Ishikawa (cell line): Measurements from ENCODE around the gene PSMB4.

ENCODE experiments used
- CEBPB ChIP-seq: IDR thresholded peaks from 2 replicates; pipeline ENCODE4 v1.6.1; 2012
- CREB1 ChIP-seq: IDR thresholded peaks from 2 replicates; pipeline ENCODE4 v1.6.1; 2012; ENCODE audit warnings: low read depth
- EGR1 ChIP-seq: IDR thresholded peaks from 2 replicates; pipeline ENCODE4 v1.6.1; 2012
- EP300 ChIP-seq: IDR thresholded peaks from 2 replicates; pipeline ENCODE4 v1.6.1; 2012; ENCODE audit warnings: borderline replicate concordance
- FOXM1 ChIP-seq: IDR thresholded peaks from 2 replicates; pipeline ENCODE4 v1.6.1; 2012; ENCODE audit warnings: low read depth, borderline replicate concordance
- MAX ChIP-seq: IDR thresholded peaks from 2 replicates; pipeline ENCODE4 v1.6.1; 2012
- NFIC ChIP-seq: IDR thresholded peaks from 2 replicates; pipeline ENCODE4 v1.6.1; 2012
- RAD21 ChIP-seq: IDR thresholded peaks from 2 replicates; pipeline ENCODE4 v1.6.1; 2012; ENCODE audit warnings: low read depth
- REST ChIP-seq: IDR thresholded peaks from 2 replicates; pipeline ENCODE4 v1.6.1; 2012; ENCODE audit warnings: low read depth, mild to moderate bottlenecking
- TAF1 ChIP-seq: IDR thresholded peaks from 2 replicates; pipeline ENCODE4 v1.6.1; 2012; ENCODE audit warnings: low read depth, mild to moderate bottlenecking
- TCF12 ChIP-seq: IDR thresholded peaks from 2 replicates; pipeline ENCODE4 v1.6.1; 2012; ENCODE audit warnings: low read depth
- TEAD4 ChIP-seq: IDR thresholded peaks from 2 replicates; pipeline ENCODE4 v1.6.1; 2012
- USF1 ChIP-seq: IDR thresholded peaks from 2 replicates; pipeline ENCODE4 v1.6.1; 2012
- YY1 ChIP-seq: IDR thresholded peaks from 2 replicates; pipeline ENCODE4 v1.6.1; 2012; ENCODE audit warnings: low read depth
- ZBTB7A ChIP-seq: IDR thresholded peaks from 2 replicates; pipeline ENCODE4 v1.6.1; 2012; ENCODE audit warnings: low read depth

Gene PSMB4

GRCh38 chr1:151418081-151418480, 18.7 kb downstream of the PSMB4 start:
- TF ChIP-seq FOXM1: no peak
- TF ChIP-seq TEAD4: no peak
- no peak for TF ChIP-seq TAF1
- no peak for TF ChIP-seq NFIC
- no peak for TF ChIP-seq YY1
- no peak for TF ChIP-seq CREB1
- TF ChIP-seq EGR1: no peak
- TF ChIP-seq EP300: no peak
- no peak for TF ChIP-seq TCF12
- TF ChIP-seq REST: no peak

GRCh38 chr1:151419819-151420218, 20.4 kb downstream of the PSMB4 start:
- no peak for TF ChIP-seq TEAD4
- no peak for TF ChIP-seq MAX
- no peak for TF ChIP-seq EP300
- no peak for TF ChIP-seq REST

GRCh38 chr1:151425103-151425502, 25.7 kb downstream of the PSMB4 start:
- TF ChIP-seq CEBPB: no peak

- TF ChIP-seq CREB1: no peak
- no peak for TF ChIP-seq TEAD4
- TF ChIP-seq CEBPB: no peak
- no peak for TF ChIP-seq YY1
- TF ChIP-seq USF1: no peak
- no peak for TF ChIP-seq EP300
- TF ChIP-seq FOXM1: no peak
- TF ChIP-seq REST: no peak
- TF ChIP-seq MAX: no peak
- TF ChIP-seq TCF12: no peak
- no peak for TF ChIP-seq EGR1
- TF ChIP-seq ZBTB7A: no peak
- TF ChIP-seq TAF1: no peak
- no peak for TF ChIP-seq RAD21
- TF ChIP-seq NFIC: no peak
These were observed 28.7 kb downstream of the PSMB4 start for GRCh38 chr1:151428068-151428467.

- no peak for TF ChIP-seq USF1
- no peak for TF ChIP-seq EGR1
- no peak for TF ChIP-seq MAX
These were observed 35.8 kb downstream of the PSMB4 start for GRCh38 chr1:151435174-151435573.

GRCh38 chr1:151436985-151437384, 37.6 kb downstream of the PSMB4 start:
- TF ChIP-seq ZBTB7A: no peak
- no peak for TF ChIP-seq FOXM1
